HG03196 (cell line): ENCODE results near the gene COLEC11.
"Not testable (repeated sequence)": the region's sequence is repeated elsewhere in the genome, so short reads cannot be mapped to it uniquely, and the experiment has no call there.

Source experiments
- ATAC-seq: cut with Tn5 transposase; IDR thresholded peaks from one replicate; pipeline ENCODE4 v1.9.1; 2021; ENCODE audit not compliant: unreplicated experiment

The COLEC11 gene

DNA sequence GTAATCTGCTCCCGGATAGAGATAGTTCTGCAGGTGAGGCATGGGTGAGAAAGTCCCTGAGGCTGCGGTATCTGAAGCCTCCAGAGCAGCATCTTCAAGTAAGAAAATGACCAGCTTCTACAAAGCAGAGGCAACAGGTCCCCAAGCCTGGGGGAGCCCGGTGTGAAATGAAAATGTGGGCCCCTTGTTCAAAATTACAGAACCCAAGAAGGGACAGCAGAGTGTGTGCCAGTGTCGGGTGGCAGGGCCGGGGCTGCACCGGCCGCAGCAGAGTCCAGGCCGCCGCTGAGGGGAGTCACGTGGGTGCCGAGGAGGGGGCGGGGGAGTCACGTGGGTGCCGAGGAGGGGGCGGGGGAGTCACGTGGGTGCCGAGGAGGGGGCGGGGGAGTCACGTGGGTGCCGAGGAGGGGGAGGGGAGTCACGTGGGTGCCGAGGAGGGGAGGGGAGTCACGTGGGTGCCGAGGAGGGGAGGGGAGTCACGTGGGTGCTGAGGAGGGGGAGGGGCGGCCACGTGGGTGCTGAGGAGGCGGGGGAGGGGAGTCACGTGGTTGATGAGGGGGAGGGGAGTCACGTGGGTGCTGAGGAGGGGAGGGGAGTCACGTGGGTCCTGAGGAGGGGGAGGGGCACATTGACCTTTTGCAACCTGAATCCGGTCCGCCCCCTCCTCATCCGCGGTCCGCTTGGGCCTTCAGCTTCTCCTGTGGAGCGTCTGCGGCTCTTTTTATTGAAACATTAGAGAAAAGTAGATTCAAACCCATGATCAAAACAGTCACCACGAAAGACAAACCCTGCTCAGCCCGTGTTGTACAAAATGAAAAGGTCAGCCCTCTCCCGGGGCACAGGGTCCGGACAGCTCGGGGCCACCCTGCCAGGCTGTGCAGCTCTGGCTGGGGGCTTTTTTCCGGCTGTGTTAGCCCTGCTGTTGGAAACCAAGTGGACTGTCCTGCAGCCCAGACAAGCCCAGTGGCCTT lies 10.4 kb downstream of the COLEC11 start:
- no peak for ATAC-seq

GRCh38 chr2:3606028-3606369 lies 11.1 kb downstream of the COLEC11 start:
- no peak for ATAC-seq

GRCh38 chr2:3606370-3607201 lies 11.7 kb downstream of the COLEC11 start:
- ATAC-seq: no peak

DNA sequence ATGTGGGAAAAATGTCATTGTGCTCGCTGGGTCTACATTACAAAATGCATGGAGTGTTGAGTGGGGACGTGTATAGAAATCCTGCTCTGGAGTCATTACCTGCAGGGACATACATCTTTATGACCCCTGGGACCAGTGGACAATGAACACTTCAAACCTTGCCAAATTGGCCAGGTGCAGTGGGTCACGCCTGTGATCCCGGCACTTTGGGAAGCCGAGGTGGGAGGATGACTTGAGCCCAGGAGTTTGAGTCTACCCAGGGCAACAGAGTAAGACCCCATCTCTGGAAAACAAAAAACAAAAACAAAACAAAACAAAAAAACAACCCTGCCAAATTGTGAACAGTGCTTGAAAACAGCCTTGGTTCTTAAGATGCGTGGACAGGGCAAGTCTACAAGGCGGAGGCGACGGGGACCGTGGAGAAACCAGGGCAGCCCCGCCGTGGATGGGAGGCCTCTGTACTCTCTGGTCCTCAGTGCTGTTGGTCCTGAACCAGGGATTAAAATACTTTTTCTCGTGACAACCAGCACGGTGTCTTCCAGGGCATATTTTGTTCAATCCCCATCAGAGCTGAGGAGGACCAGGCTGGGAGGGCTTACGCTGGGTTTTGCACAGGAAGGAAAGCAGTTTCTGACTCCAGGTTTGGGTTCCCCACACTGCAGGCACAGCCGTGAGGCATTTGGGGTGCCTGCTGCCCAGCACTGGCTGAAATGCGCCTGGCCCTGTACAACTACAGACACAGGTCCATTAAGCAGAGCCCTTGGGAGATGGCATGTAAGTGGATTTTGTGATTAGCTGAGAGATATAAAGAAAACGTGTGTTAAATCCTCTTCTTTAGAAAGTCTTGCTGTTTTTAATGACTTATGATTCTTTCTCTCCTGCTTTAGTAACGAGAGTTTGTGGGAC lies 13.7 kb downstream of the COLEC11 start:
- ATAC-seq: no peak

DNA sequence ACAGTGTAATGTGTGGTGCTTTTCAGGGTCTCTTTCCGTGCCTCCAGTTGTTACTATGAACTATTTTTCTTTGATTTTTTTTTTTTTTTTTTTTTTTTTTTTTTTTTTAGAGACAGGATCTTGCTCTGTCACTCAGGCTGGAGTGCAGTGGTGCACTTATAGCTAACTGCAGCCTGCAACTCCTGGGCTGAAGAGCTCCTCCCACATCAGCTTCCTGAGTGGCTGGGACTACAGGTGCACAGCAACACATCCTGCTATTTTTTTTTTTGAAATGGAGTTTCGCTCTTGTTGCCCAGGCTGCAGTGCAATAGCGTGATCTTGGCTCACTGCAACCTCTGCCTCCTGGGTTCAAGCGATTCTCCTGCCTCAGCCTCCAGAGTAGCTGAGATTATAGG lies 14.4 kb downstream of the COLEC11 start:
- not testable (repeated sequence) for ATAC-seq

- no peak for ATAC-seq
Measured at GRCh38 chr2:3610415-3610814, 15.5 kb downstream of the COLEC11 start.

DNA sequence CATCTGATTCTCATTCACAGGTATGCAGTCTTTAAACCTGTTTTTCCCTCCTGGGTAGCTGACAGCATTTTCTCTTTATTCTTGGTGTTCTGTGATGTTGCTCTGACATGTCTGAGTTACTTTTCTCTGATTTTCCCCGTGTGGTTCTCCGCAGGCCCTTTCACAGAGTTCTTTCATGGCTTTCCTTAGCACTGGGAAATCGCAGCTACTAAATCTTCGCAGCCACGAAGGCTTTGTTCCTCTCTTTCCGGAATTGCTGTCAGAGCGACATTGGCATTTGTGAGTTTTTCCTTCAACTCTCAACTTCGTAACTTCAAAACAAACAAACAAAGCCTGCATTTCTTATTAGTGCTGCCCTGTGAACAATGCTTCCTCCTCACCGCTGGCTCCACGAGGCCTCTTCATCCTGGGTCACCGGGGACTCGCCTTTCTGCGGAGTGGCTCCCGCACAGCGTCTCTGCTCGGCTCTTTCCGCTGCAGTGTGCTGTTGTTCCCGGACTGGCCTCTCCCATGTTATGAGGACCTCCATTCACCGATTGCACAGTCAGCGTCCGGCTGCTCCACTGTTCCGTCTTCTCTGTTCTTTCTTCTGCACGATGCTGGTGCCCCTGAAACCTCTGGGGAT lies 16.1 kb downstream of the COLEC11 start:
- no peak for ATAC-seq

DNA sequence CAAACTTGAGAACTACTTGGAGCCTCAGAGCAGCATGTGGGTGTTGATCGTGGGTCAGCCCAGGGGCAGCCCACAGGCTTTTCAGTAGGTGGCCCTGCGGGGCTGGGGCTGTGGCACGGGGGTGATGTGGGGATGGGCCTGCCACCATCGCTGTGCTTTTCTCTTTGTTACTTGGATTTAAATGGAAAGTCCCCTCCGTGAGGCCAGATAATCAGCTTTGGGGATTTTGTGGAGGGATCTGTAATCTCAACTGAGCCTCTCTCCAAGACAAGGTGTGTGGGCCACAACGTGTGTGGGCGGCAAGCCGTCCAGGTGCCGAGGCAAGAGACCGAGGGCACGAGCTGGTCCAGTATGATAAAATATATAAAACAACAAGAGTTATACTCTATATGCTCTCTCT lies 16.7 kb downstream of the COLEC11 start:
- no peak for ATAC-seq

DNA sequence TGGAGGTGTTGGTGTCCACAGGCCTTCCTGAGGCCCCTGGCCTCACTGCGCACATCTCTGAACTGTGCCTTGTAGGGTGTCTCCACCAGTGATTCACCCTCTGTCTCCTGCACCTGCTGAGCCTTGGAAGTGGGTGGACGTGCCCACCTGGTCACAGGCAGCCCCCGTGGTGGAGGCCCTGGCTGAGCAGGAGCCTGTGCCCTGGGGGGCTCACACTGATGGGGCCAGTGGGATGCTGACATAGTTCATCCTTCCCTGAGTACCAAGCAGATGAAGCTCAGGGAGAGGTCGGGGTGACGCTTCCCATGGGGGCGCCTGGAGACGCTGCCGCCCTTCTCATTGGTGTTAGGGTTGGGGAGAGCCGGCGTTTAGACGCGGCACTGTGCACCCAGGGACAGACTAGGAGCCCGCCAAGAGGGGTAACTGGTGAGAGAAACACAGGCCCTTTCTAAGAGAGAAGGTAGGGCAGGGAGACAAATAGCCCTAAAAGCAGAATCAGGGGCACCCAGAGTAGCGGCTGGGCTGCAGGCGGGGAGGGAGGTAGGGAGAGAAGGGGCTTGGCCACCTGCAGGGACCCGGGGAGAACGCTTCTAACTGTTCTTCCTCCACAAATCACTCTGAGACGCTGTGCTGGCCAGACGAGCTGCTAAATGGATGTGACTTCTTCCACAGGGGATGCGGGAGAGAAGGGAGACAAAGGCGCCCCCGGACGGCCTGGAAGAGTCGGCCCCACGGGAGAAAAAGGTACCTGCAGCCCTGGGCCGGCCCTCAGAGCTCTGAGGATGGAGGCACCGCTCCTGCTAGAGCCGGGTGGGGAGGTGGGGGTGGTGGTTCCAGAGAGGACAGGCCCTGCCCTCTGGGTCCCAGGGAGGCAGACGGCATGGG lies 18.0 kb downstream of the COLEC11 start:
- ATAC-seq: no peak

- ATAC-seq: no peak
Measured at GRCh38 chr2:3613524-3613905, 18.6 kb downstream of the COLEC11 start.

DNA sequence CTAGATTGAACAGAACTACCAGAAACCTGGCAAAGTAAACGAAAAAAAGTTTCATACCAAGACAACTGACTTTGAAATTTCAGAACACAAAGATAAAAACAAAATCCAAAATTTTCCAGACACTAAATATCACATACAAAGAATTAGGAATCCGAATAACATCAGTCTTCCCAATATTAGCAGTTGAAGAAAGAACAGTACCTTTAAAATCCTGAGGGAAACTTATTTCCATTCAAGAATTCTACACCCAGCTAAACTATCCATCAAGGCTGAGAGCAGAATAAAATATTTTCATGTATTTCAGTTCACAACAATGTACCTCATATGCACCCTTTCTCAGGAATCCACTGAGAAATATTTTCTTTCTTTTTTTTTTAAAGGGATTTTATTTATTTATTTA lies 19.8 kb downstream of the COLEC11 start:
- ATAC-seq: not testable (repeated sequence)

DNA sequence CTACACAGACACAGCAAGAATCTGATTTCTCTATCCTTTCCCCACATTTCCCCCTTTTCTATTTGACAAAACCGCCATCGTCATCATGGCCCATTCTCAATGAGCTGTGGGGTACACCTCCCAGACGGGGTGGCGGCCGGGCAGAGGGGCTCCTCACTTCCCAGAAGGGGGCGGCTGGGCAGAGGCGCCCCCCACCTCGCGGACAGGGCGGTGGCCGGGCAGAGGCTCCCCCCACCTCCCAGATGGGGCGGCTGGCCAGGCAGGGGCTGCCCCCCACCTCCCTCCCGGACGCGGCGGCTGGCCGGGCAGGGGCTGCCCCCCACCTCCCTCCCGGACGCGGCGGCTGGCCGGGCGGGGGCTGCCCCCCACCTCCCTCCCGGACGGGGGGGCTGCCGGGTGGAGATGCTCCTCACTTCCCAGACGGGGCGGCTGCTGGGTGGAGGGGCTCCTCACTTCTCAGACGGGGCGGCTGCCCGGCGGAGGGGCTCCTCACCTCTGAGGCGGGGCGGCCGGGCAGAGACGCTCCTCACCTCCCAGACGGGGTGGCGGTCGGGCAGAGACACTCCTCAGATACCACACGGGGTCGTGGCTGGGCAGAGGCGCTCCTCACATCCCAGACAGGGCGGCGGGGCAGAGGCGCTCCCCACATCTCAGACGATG lies 20.8 kb downstream of the COLEC11 start:
- not testable (repeated sequence) for ATAC-seq

GRCh38 chr2:3616435-3617197 lies 21.7 kb downstream of the COLEC11 start:
- ATAC-seq: not testable (repeated sequence)

DNA sequence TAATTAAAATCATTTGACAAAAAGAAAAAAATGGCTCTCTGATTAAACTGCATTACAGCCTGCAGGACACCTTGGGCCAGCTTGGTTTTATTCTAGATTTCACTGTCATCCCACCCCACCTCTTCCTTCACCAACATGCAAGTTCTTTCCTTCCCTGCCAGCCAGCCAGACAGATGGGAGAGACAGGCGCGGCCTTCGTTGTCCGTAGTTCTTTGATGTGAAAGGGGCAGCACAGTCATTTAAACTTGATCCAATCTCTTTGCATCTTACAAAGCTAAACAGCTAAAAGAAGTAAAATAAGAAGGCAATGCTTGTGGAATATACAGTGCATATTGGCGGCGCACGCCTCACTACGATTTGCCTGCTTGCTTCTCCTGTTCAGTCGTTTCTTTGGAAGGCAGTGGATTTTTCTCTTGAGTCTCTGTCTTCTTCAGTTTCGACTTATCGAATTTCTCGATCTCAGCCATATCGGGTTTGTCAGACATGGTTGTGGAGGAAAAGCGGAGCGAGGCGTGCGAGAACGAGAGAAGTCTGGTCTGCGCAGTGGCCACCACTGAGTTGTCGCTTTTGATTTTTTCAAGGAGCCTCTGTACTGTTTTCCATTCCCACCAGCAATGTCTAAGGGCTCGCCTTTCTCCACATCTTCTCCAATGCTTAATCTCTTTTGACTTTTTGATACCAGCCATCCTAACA lies 22.4 kb downstream of the COLEC11 start:
- ATAC-seq: no peak

DNA sequence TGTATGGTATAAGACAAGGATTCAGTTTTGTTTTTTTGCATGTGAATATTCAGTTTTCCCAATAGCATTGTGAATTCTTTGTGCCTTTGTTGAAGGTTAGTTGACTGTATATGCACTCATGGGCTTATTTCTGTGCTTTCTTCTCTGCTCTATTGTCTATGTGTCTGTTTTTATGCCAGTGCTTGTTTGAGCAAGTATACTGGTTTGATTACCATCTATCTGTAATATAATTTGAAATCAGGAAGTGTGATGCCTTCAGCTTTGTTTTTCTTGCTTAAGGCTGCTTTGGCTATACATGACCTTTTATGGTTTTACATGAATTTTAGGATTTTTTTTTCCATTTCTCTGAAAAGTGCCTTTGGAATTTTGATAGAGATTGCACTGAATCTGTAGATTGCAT lies 23.5 kb downstream of the COLEC11 start:
- ATAC-seq: no peak

GRCh38 chr2:3619033-3619432 lies 24.1 kb downstream of the COLEC11 start:
- no peak for ATAC-seq

DNA sequence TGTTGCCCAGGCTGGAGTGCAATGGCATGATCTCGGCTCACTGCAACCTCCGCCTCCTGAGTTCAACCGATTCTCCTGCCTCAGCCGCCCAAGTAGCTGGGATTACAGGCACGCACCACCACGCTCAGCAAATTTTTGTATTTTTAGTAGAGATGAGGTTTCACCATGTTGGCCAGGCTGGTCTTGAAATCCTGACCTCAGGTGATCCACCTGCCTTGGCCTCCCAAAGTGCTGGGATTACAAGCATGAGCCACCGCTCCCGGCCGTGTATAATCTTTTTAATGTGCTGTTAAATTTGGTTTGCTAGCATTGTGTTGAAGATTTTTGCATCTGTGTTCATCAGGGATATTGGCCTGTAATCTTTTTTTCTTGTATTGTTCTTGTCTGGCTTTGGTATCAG lies 24.7 kb downstream of the COLEC11 start:
- not testable (repeated sequence) for ATAC-seq

DNA sequence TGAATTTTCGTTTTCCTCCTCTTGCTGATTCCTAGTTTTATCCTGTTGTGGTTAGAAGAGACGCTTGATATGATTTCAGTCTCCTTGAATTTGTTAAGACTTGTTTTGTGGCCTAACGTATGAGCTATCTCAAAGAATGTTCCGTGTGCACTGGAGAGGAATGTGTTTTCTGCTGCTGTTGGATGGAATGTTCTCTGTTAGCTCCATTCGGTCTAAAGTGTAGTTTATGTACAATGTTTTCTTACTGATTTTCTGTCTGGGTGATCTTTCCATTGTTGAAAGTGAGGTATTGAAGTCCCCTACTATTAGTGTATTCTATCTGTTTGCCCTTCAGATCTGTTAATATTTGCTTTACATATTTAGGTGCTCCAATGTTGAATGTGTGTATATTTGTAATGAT lies 25.9 kb downstream of the COLEC11 start:
- no peak for ATAC-seq
